ENCODE results near the gene TRIM10.

TRIM10 gene

GRCh38 chr6:30162265-30163089 lies 1.5 kb upstream of the TRIM10 start:
- DNase-seq: no peak
- Histone ChIP-seq H3K27ac (ENCODE audit: insufficient read depth, low read length, poor library complexity, severe bottlenecking) (no peak overlapping the region), H3K36me3 (ENCODE audit: control insufficient read depth, insufficient read depth, low read length) (no peaks in the 10 kb centered on the region), H3K4me1 (ENCODE audit: control insufficient read depth, insufficient read depth, low read length, poor library complexity, severe bottlenecking) (peaks cover 7% of the 10 kb centered on the region), H3K9me3 (ENCODE audit: control insufficient read depth, low read length) (no peaks in the 10 kb centered on the region), H3K27me3 (replicated peaks; ENCODE audit: control insufficient read depth, insufficient read depth, low read length, poor library complexity, severe bottlenecking) (no peaks in the 10 kb centered on the region), H3K4me3 (ENCODE audit: insufficient read depth, low read depth, low read length, poor library complexity, severe bottlenecking) (no peak overlapping the region)

GRCh38 chr6:30160008-30160784 lies 815 bp downstream of the TRIM10 start:
- Histone ChIP-seq H3K4me3 (ENCODE audit: insufficient read depth, low read depth, low read length, poor library complexity, severe bottlenecking) (no peak overlapping the region), H3K27me3 (replicated peaks; ENCODE audit: control insufficient read depth, insufficient read depth, low read length, poor library complexity, severe bottlenecking) (no peaks in the 10 kb centered on the region), H3K9me3 (ENCODE audit: control insufficient read depth, low read length) (no peaks in the 10 kb centered on the region), H3K27ac (ENCODE audit: insufficient read depth, low read length, poor library complexity, severe bottlenecking) (no peak overlapping the region), H3K36me3 (ENCODE audit: control insufficient read depth, insufficient read depth, low read length) (no peaks in the 10 kb centered on the region), H3K4me1 (ENCODE audit: control insufficient read depth, insufficient read depth, low read length, poor library complexity, severe bottlenecking) (peaks cover 7% of the 10 kb centered on the region)
- no peak for DNase-seq

GRCh38 chr6:30158475-30159040 lies 2.5 kb downstream of the TRIM10 start:
- no peaks in the 10 kb centered on the region for H3K36me3 ChIP-seq (ENCODE audit: control insufficient read depth, insufficient read depth, low read length)
- no peak overlapping the region for H3K27ac ChIP-seq (ENCODE audit: insufficient read depth, low read length, poor library complexity, severe bottlenecking)
- DNase-seq: no peak
- no peak overlapping the region for H3K4me3 ChIP-seq (ENCODE audit: insufficient read depth, low read depth, low read length, poor library complexity, severe bottlenecking)
- H3K9me3 ChIP-seq (ENCODE audit: control insufficient read depth, low read length): no peaks in the 10 kb centered on the region
- H3K27me3 ChIP-seq (replicated peaks; ENCODE audit: control insufficient read depth, insufficient read depth, low read length, poor library complexity, severe bottlenecking): no peaks in the 10 kb centered on the region
- H3K4me1 ChIP-seq (ENCODE audit: control insufficient read depth, insufficient read depth, low read length, poor library complexity, severe bottlenecking): peaks cover 7% of the 10 kb centered on the region

GRCh38 chr6:30157999-30158398 lies 3.0 kb downstream of the TRIM10 start:
- Histone ChIP-seq H3K4me3 (ENCODE audit: insufficient read depth, low read depth, low read length, poor library complexity, severe bottlenecking) (no peak overlapping the region), H3K27me3 (replicated peaks; ENCODE audit: control insufficient read depth, insufficient read depth, low read length, poor library complexity, severe bottlenecking) (no peaks in the 10 kb centered on the region), H3K36me3 (ENCODE audit: control insufficient read depth, insufficient read depth, low read length) (no peaks in the 10 kb centered on the region), H3K9me3 (ENCODE audit: control insufficient read depth, low read length) (no peaks in the 10 kb centered on the region), H3K4me1 (ENCODE audit: control insufficient read depth, insufficient read depth, low read length, poor library complexity, severe bottlenecking) (peaks cover 2% of the 10 kb centered on the region), H3K27ac (ENCODE audit: insufficient read depth, low read length, poor library complexity, severe bottlenecking) (no peak overlapping the region)
- no peak for DNase-seq

GRCh38 chr6:30157581-30157980 lies 3.4 kb downstream of the TRIM10 start:
- no peak overlapping the region for H3K4me3 ChIP-seq (ENCODE audit: insufficient read depth, low read depth, low read length, poor library complexity, severe bottlenecking)

GRCh38 chr6:30156774-30157173 lies 4.2 kb downstream of the TRIM10 start:
- Histone ChIP-seq H3K4me3 (ENCODE audit: insufficient read depth, low read depth, low read length, poor library complexity, severe bottlenecking) (no peak overlapping the region), H3K4me1 (ENCODE audit: control insufficient read depth, insufficient read depth, low read length, poor library complexity, severe bottlenecking) (no peaks in the 10 kb centered on the region), H3K36me3 (ENCODE audit: control insufficient read depth, insufficient read depth, low read length) (no peaks in the 10 kb centered on the region), H3K27ac (ENCODE audit: insufficient read depth, low read length, poor library complexity, severe bottlenecking) (no peak overlapping the region), H3K9me3 (ENCODE audit: control insufficient read depth, low read length) (no peaks in the 10 kb centered on the region), H3K27me3 (replicated peaks; ENCODE audit: control insufficient read depth, insufficient read depth, low read length, poor library complexity, severe bottlenecking) (no peaks in the 10 kb centered on the region)
- no peak for DNase-seq

More at GRCh38 chr6:30157581-30157980, 3.4 kb downstream of the TRIM10 start:
- H3K27me3 ChIP-seq (replicated peaks; ENCODE audit: control insufficient read depth, insufficient read depth, low read length, poor library complexity, severe bottlenecking): no peaks in the 10 kb centered on the region
- H3K4me1 ChIP-seq (ENCODE audit: control insufficient read depth, insufficient read depth, low read length, poor library complexity, severe bottlenecking): no peaks in the 10 kb centered on the region
- no peaks in the 10 kb centered on the region for H3K9me3 ChIP-seq (ENCODE audit: control insufficient read depth, low read length)
- DNase-seq: no peak
- no peak overlapping the region for H3K27ac ChIP-seq (ENCODE audit: insufficient read depth, low read length, poor library complexity, severe bottlenecking)
- no peaks in the 10 kb centered on the region for H3K36me3 ChIP-seq (ENCODE audit: control insufficient read depth, insufficient read depth, low read length)

- Histone ChIP-seq H3K27ac (ENCODE audit: insufficient read depth, low read length, poor library complexity, severe bottlenecking) (no peak overlapping the region), H3K27me3 (replicated peaks; ENCODE audit: control insufficient read depth, insufficient read depth, low read length, poor library complexity, severe bottlenecking) (no peaks in the 10 kb centered on the region), H3K4me3 (ENCODE audit: insufficient read depth, low read depth, low read length, poor library complexity, severe bottlenecking) (no peak overlapping the region), H3K36me3 (ENCODE audit: control insufficient read depth, insufficient read depth, low read length) (no peaks in the 10 kb centered on the region), H3K9me3 (ENCODE audit: control insufficient read depth, low read length) (no peaks in the 10 kb centered on the region), H3K4me1 (ENCODE audit: control insufficient read depth, insufficient read depth, low read length, poor library complexity, severe bottlenecking) (no peaks in the 10 kb centered on the region)
- no peak for DNase-seq
Observed at GRCh38 chr6:30156262-30156599, 4.8 kb downstream of the TRIM10 start.

GRCh38 chr6:30155520-30156261 lies 5.3 kb downstream of the TRIM10 start:
- Histone ChIP-seq H3K36me3 (ENCODE audit: control insufficient read depth, insufficient read depth, low read length) (no peaks in the 10 kb centered on the region), H3K4me3 (ENCODE audit: insufficient read depth, low read depth, low read length, poor library complexity, severe bottlenecking) (no peak overlapping the region), H3K27ac (ENCODE audit: insufficient read depth, low read length, poor library complexity, severe bottlenecking) (no peak overlapping the region), H3K4me1 (ENCODE audit: control insufficient read depth, insufficient read depth, low read length, poor library complexity, severe bottlenecking) (no peaks in the 10 kb centered on the region), H3K9me3 (ENCODE audit: control insufficient read depth, low read length) (no peaks in the 10 kb centered on the region), H3K27me3 (replicated peaks; ENCODE audit: control insufficient read depth, insufficient read depth, low read length, poor library complexity, severe bottlenecking) (no peaks in the 10 kb centered on the region)
- no peak for DNase-seq

GRCh38 chr6:30154709-30155519 lies 6.1 kb downstream of the TRIM10 start:
- Histone ChIP-seq H3K27ac (ENCODE audit: insufficient read depth, low read length, poor library complexity, severe bottlenecking) (no peak overlapping the region), H3K4me1 (ENCODE audit: control insufficient read depth, insufficient read depth, low read length, poor library complexity, severe bottlenecking) (no peaks in the 10 kb centered on the region), H3K9me3 (ENCODE audit: control insufficient read depth, low read length) (no peaks in the 10 kb centered on the region), H3K36me3 (ENCODE audit: control insufficient read depth, insufficient read depth, low read length) (no peaks in the 10 kb centered on the region), H3K4me3 (ENCODE audit: insufficient read depth, low read depth, low read length, poor library complexity, severe bottlenecking) (no peak overlapping the region), H3K27me3 (replicated peaks; ENCODE audit: control insufficient read depth, insufficient read depth, low read length, poor library complexity, severe bottlenecking) (no peaks in the 10 kb centered on the region)
- no peak for DNase-seq
